WTC11 (cell line): ENCODE results near the gene FBXO31.

Experiments
- CTCF ChIP-seq: fragments of 200-600 bp; IDR thresholded peaks from 2 replicates; pipeline ENCODE4 v1.8.0; 2022; ENCODE audit warnings: antibody characterized with exemption
- ELF4 ChIP-seq: sonication (generic); formaldehyde crosslinking; IDR thresholded peaks from 2 replicates; pipeline ENCODE4 v1.8.1; 2022; ENCODE audit warnings: low read depth, mild to moderate bottlenecking, moderate library complexity, missing genetic modification reagents
- ETV6 ChIP-seq: sonication (generic); formaldehyde crosslinking; IDR thresholded peaks from 2 replicates; pipeline ENCODE4 v1.8.1; 2022; ENCODE audit warnings: mild to moderate bottlenecking, missing genetic modification reagents
- FOXJ3 ChIP-seq: sonication (generic); formaldehyde crosslinking; IDR thresholded peaks from 2 replicates; pipeline ENCODE4 v1.9.0; 2021; ENCODE audit warnings: missing genetic modification reagents, mild to moderate bottlenecking, borderline replicate concordance
- MXD4 ChIP-seq: fragments of 250-450 bp; sonication (Bioruptor Pico); IDR thresholded peaks from 2 replicates; pipeline ENCODE4 v1.8.0; 2021; ENCODE audit warnings: mild to moderate bottlenecking, moderate library complexity, borderline replicate concordance
- ZNF138 ChIP-seq: sonication (generic); formaldehyde crosslinking; conservative IDR thresholded peaks from 2 replicates; pipeline ENCODE4 v1.8.1; 2022; ENCODE audit warnings: mild to moderate bottlenecking, moderate library complexity, missing genetic modification reagents
- ZNF512 ChIP-seq: sonication (generic); formaldehyde crosslinking; IDR thresholded peaks from 2 replicates; pipeline ENCODE4 v1.8.1; 2022; ENCODE audit warnings: missing genetic modification reagents, borderline replicate concordance
- TF ChIP-seq, protein P1 (sequence below): sonication (generic); formaldehyde crosslinking; IDR thresholded peaks from 2 replicates; pipeline ENCODE4 v1.8.1; 2022; ENCODE audit warnings: mild to moderate bottlenecking, moderate library complexity, missing genetic modification reagents
- TF ChIP-seq, protein P2 (sequence below): sonication (generic); formaldehyde crosslinking; IDR thresholded peaks from 2 replicates; pipeline ENCODE4 v1.8.0; 2022; ENCODE audit warnings: mild to moderate bottlenecking, missing genetic modification reagents

DNA sequence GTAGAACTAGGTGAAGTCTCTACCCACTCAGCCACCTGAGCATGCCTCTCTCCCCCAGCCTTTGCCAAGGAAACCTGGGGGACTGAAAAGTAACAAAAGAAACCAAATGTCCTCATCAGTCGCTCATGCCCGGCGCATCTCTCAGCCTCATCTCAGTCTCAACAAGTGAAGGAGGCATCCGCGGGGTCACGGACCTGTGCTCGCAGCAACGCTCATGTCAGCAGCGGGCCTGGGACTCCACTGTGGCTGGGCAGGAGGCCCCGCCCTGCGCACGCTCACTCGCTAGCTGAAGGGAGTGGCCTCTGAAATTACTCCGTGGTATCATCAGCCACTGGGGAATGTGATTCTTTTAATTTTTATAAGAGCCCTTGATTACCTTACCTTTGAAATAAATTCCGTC, 39.9 kb upstream of the FBXO31 start:
- TF ChIP-seq FOXJ3: no peak
- TF ChIP-seq MXD4 (CRISPR knock-in tag): no peak
- no peak for TF ChIP-seq CTCF
- TF ChIP-seq ETV6 (CRISPR knock-in tag): no peak
- TF ChIP-seq, protein P1, sequence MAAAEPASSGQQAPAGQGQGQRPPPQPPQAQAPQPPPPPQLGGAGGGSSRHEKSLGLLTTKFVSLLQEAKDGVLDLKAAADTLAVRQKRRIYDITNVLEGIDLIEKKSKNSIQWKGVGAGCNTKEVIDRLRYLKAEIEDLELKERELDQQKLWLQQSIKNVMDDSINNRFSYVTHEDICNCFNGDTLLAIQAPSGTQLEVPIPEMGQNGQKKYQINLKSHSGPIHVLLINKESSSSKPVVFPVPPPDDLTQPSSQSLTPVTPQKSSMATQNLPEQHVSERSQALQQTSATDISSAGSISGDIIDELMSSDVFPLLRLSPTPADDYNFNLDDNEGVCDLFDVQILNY (CRISPR knock-in tag): no peak
- TF ChIP-seq ZNF138 (CRISPR knock-in tag): no peak
- TF ChIP-seq ZNF512 (CRISPR knock-in tag): no peak
- TF ChIP-seq ELF4 (CRISPR knock-in tag): no peak
- TF ChIP-seq, protein P2, sequence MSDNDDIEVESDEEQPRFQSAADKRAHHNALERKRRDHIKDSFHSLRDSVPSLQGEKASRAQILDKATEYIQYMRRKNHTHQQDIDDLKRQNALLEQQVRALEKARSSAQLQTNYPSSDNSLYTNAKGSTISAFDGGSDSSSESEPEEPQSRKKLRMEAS (CRISPR knock-in tag): no peak
